BE2C (cell line): Measurements from ENCODE around the gene KRTAP5-10.

Experiments
- DNase-seq: peaks from one replicate; pipeline ENCODE4 v3.0.0-alpha.2; 2020
- H3K27me3 ChIP-seq: fragments of 250-450 bp; sonication (Bioruptor Pico); 2 replicates; pipeline ENCODE4 v1.5.1; 2020; ENCODE audit warnings: mild to moderate bottlenecking
- H3K36me3 ChIP-seq: fragments of 250-450 bp; sonication (Bioruptor Pico); 2 replicates; pipeline ENCODE4 v1.5.1; 2020; ENCODE audit warnings: mild to moderate bottlenecking
- H3K4me1 ChIP-seq: fragments of 250-450 bp; sonication (Bioruptor Pico); 2 replicates; pipeline ENCODE4 v1.5.1; 2020
- H3K4me3 ChIP-seq: 2 replicates; pipeline ENCODE4 v1.5.1; 2011; ENCODE audit warnings: low read depth, low read length
- H3K9me3 ChIP-seq: fragments of 250-450 bp; sonication (Bioruptor Pico); 2 replicates; pipeline ENCODE4 v1.5.1; 2020
- TF ChIP-seq, protein P1 (sequence below): IDR thresholded peaks from 2 replicates; pipeline ENCODE4 v1.5.1; 2012; ENCODE audit warnings: mild to moderate bottlenecking, low read depth, low read length

The KRTAP5-10 gene

GRCh38 chr11:71555508-71555907, 9.9 kb upstream of the KRTAP5-10 start:
- H3K9me3 ChIP-seq, result no peaks in the 10 kb centered on the region
- DNase-seq, result no peak
- TF ChIP-seq, protein P1, sequence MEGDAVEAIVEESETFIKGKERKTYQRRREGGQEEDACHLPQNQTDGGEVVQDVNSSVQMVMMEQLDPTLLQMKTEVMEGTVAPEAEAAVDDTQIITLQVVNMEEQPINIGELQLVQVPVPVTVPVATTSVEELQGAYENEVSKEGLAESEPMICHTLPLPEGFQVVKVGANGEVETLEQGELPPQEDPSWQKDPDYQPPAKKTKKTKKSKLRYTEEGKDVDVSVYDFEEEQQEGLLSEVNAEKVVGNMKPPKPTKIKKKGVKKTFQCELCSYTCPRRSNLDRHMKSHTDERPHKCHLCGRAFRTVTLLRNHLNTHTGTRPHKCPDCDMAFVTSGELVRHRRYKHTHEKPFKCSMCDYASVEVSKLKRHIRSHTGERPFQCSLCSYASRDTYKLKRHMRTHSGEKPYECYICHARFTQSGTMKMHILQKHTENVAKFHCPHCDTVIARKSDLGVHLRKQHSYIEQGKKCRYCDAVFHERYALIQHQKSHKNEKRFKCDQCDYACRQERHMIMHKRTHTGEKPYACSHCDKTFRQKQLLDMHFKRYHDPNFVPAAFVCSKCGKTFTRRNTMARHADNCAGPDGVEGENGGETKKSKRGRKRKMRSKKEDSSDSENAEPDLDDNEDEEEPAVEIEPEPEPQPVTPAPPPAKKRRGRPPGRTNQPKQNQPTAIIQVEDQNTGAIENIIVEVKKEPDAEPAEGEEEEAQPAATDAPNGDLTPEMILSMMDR, result no peak
- no peaks in the 10 kb centered on the region for H3K4me1 ChIP-seq
- H3K4me3 ChIP-seq, result no peak overlapping the region
- H3K36me3 ChIP-seq, result no peaks in the 10 kb centered on the region
- H3K27me3 ChIP-seq, result peaks cover 4% of the 10 kb centered on the region; the same call in 1 of the 2 replicates

GRCh38 chr11:71556018-71556417, 9.3 kb upstream of the KRTAP5-10 start:
- H3K36me3 ChIP-seq, result no peaks in the 10 kb centered on the region
- no peaks in the 10 kb centered on the region for H3K4me1 ChIP-seq
- H3K9me3 ChIP-seq, result no peaks in the 10 kb centered on the region
- DNase-seq, result no peak
- TF ChIP-seq, protein P1, result no peak
- no peaks in the 10 kb centered on the region for H3K27me3 ChIP-seq
- no peak overlapping the region for H3K4me3 ChIP-seq

GRCh38 chr11:71557257-71557656, 8.1 kb upstream of the KRTAP5-10 start:
- Histone ChIP-seq H3K4me3 (no peak overlapping the region), H3K36me3 (no peaks in the 10 kb centered on the region), H3K4me1 (no peaks in the 10 kb centered on the region), H3K27me3 (no peaks in the 10 kb centered on the region), H3K9me3 (no peaks in the 10 kb centered on the region)
- DNase-seq, result no peak
- TF ChIP-seq, protein P1, result no peak

GRCh38 chr11:71558996-71559395, 6.4 kb upstream of the KRTAP5-10 start:
- DNase-seq, result no peak
- H3K9me3 ChIP-seq, result no peaks in the 10 kb centered on the region
- no peaks in the 10 kb centered on the region for H3K4me1 ChIP-seq

GRCh38 chr11:71562120-71562519, 3.2 kb upstream of the KRTAP5-10 start:
- DNase-seq, result no peak
- Histone ChIP-seq H3K9me3 (no peaks in the 10 kb centered on the region), H3K36me3 (no peaks in the 10 kb centered on the region), H3K4me3 (no peak overlapping the region), H3K27me3 (no peaks in the 10 kb centered on the region), H3K4me1 (no peaks in the 10 kb centered on the region)
- TF ChIP-seq, protein P1, result no peak

More at GRCh38 chr11:71558996-71559395, 6.4 kb upstream of the KRTAP5-10 start:
- Histone ChIP-seq H3K4me3 (no peak overlapping the region), H3K36me3 (no peaks in the 10 kb centered on the region), H3K27me3 (no peaks in the 10 kb centered on the region)
- TF ChIP-seq, protein P1, result no peak

GRCh38 chr11:71563406-71563805, 2.0 kb upstream of the KRTAP5-10 start:
- H3K4me3 ChIP-seq, result no peak overlapping the region
- no peaks in the 10 kb centered on the region for H3K4me1 ChIP-seq
- peak; percentile 53 for DNase-seq
- no peaks in the 10 kb centered on the region for H3K36me3 ChIP-seq
- TF ChIP-seq, protein P1, result peak; percentile 75
- no peaks in the 10 kb centered on the region for H3K9me3 ChIP-seq
- H3K27me3 ChIP-seq, result no peaks in the 10 kb centered on the region
